Liver (tissue), 9 donors: ENCODE results near the gene CSPG5. TPM values are rescaled to one million over a fixed set of nuclear protein-coding genes. Genes with fewer than 3 reads are reported as not detected.

ENCODE experiments used
- DNase-seq: peaks from one replicate; pipeline ENCODE4 v3.0.0-alpha.2; 2017; ENCODE audit warnings: low spot score
- H3K27ac ChIP-seq, 2 donors: one replicate each; pipeline ENCODE4 v1.7.0; 2013; ENCODE audit warnings: inconsistent platforms in 2 of 2, low read length in 2 of 2, control low read depth in 1 of 2, low read depth in 1 of 2, mild to moderate bottlenecking in 1 of 2
- H3K27me3 ChIP-seq, 4 donors: one replicate each; pipeline versions ENCODE4 v1.6.1 to v1.7.0; 2013; ENCODE audit warnings: low read length in 3 of 4, inconsistent platforms in 1 of 4, mild to moderate bottlenecking in 1 of 4, moderate library complexity in 1 of 4; ENCODE audit not compliant: control insufficient read depth in 4 of 4, insufficient read depth in 4 of 4
- H3K36me3 ChIP-seq, 4 donors: one replicate each; pipeline versions ENCODE4 v1.6.1 to v1.7.0; 2013; ENCODE audit warnings: low read length in 3 of 4, mild to moderate bottlenecking in 3 of 4, low read depth in 1 of 4, moderate library complexity in 1 of 4; ENCODE audit not compliant: control insufficient read depth in 4 of 4, insufficient read depth in 3 of 4
- H3K4me1 ChIP-seq, 4 donors: one replicate each; pipeline versions ENCODE4 v1.6.1 to v1.7.0; 2013; ENCODE audit warnings: low read length in 3 of 4, mild to moderate bottlenecking in 3 of 4, moderate library complexity in 1 of 4; ENCODE audit not compliant: control insufficient read depth in 4 of 4, insufficient read depth in 4 of 4
- H3K4me3 ChIP-seq, 3 donors: one replicate each; pipeline versions ENCODE4 v1.6.1 to v1.7.0; 2013; ENCODE audit warnings: low read length in 3 of 3, control low read depth in 1 of 3, low read depth in 1 of 3, mild to moderate bottlenecking in 1 of 3
- H3K9ac ChIP-seq, 2 donors: one replicate each; pipeline ENCODE4 v1.7.0; 2013; ENCODE audit warnings: low read length in 2 of 2, mild to moderate bottlenecking in 2 of 2, moderate library complexity in 2 of 2, control low read depth in 1 of 2, low read depth in 1 of 2
- H3K9me3 ChIP-seq, 4 donors: one replicate each; pipeline versions ENCODE4 v1.6.1 to v1.7.0; 2013; ENCODE audit warnings: low read length in 3 of 4; ENCODE audit not compliant: control insufficient read depth in 4 of 4
- EGR1 ChIP-seq, 2 donors: IDR thresholded peaks; 2 replicates each; pipeline ENCODE4 v1.6.1; 2016 to 2018; ENCODE audit warnings: antibody characterized with exemption in 2 of 2, low read depth in 2 of 2
- FOXA1 ChIP-seq: IDR thresholded peaks from 2 replicates; pipeline ENCODE4 v1.6.1; 2016; ENCODE audit warnings: antibody characterized with exemption
- FOXA2 ChIP-seq: IDR thresholded peaks from 2 replicates; pipeline ENCODE4 v1.6.1; 2016; ENCODE audit warnings: antibody characterized with exemption
- GABPA ChIP-seq, 2 donors: IDR thresholded peaks in 1 of 2; conservative IDR thresholded peaks in 1 of 2; 2 replicates each; pipeline ENCODE4 v1.6.1; 2016; ENCODE audit warnings: antibody characterized with exemption in 2 of 2, mild to moderate bottlenecking in 1 of 2, moderate library complexity in 1 of 2
- HNF4A ChIP-seq, 2 donors: conservative IDR thresholded peaks; 2 replicates each; pipeline ENCODE4 v1.6.1; 2016; ENCODE audit warnings: antibody characterized with exemption in 2 of 2, mild to moderate bottlenecking in 2 of 2
- HNF4G ChIP-seq: IDR thresholded peaks from 2 replicates; pipeline ENCODE4 v1.6.1; 2016; ENCODE audit warnings: antibody characterized with exemption
- JUND ChIP-seq, 2 donors: IDR thresholded peaks; 2 replicates each; pipeline ENCODE4 v1.6.1; 2016; ENCODE audit warnings: antibody characterized with exemption in 2 of 2
- NR2F2 ChIP-seq: IDR thresholded peaks from 2 replicates; pipeline ENCODE4 v1.6.1; 2016; ENCODE audit warnings: antibody characterized with exemption
- RAD21 ChIP-seq, 2 donors: IDR thresholded peaks; 2 replicates each; pipeline ENCODE4 v1.6.1; 2016; ENCODE audit warnings: antibody characterized with exemption in 2 of 2, mild to moderate bottlenecking in 2 of 2
- RXRA ChIP-seq, 2 donors: IDR thresholded peaks; 2 replicates each; pipeline ENCODE4 v1.6.1; 2017 to 2018; ENCODE audit warnings: antibody characterized with exemption in 2 of 2, mild to moderate bottlenecking in 1 of 2
- SP1 ChIP-seq: IDR thresholded peaks from 2 replicates; pipeline ENCODE4 v1.6.1; 2018; ENCODE audit warnings: antibody characterized with exemption, mild to moderate bottlenecking
- TAF1 ChIP-seq: conservative IDR thresholded peaks from 2 replicates; pipeline ENCODE4 v1.6.1; 2016; ENCODE audit warnings: antibody characterized with exemption, mild to moderate bottlenecking
- YY1 ChIP-seq: IDR thresholded peaks from 2 replicates; pipeline ENCODE4 v1.6.1; 2016; ENCODE audit warnings: antibody characterized with exemption, mild to moderate bottlenecking
- WGBS: extraction: QIAGEN DNeasy Blood & Tissue Kit; methylation state at CpG from one replicate; pipeline ENCODE4 v1.1.7; 2013; 5-methylcytosine and 5-hydroxymethylcytosine counted together
- polyA plus RNA-seq, 2 donors: library from polyadenylated mRNA; stranded (reverse) in 1 of 2; unstranded in 1 of 2; fragments of 200-250 nt in 1 of 2; fragments of >200 nt in 1 of 2; fragmentation: Nextera tagmentation in 1 of 2; extraction: Ambion mirVana in 1 of 2; gene quantifications; one replicate each; pipeline versions ENCODE4 v1.2.1 to v1.2.3, GENCODE V29; 2013 to 2015
- total RNA-seq, 2 donors: library from RNA; depleted of rRNA; stranded (reverse); fragments of >200 nt; gene quantifications; one replicate each; pipeline ENCODE4 v1.2.3, GENCODE V29; 2014
- TF ChIP-seq, protein P1 (sequence below): IDR thresholded peaks from 2 replicates; pipeline ENCODE4 v1.6.1; 2016; ENCODE audit warnings: antibody characterized with exemption
- TF ChIP-seq, protein P2 (sequence below): fragments of 150-350 bp; IDR thresholded peaks from 2 replicates; pipeline ENCODE4 v1.5.1; 2017; ENCODE audit warnings: improper control_type of control experiment, low read depth, low read length; ENCODE audit not compliant: missing input control
- TF ChIP-seq, protein P3 (sequence below): IDR thresholded peaks from 2 replicates; pipeline ENCODE4 v1.6.1; 2016; ENCODE audit warnings: antibody characterized with exemption
- TF ChIP-seq, protein P4 (sequence below): IDR thresholded peaks from 2 replicates; pipeline ENCODE4 v1.6.1; 2016; ENCODE audit warnings: antibody characterized with exemption, mild to moderate bottlenecking
- TF ChIP-seq, protein P5 (sequence below): IDR thresholded peaks from 2 replicates; pipeline ENCODE4 v1.6.1; 2016; ENCODE audit warnings: antibody characterized with exemption
- donor health status: healthy.
- donor health status: healthy.
- donor health status: healthy.
- donor health status: healthy.
- donor health status: healthy.

CSPG5 gene
- total and polyA plus RNA-seq, 4 donors: 0.25 to 0.42 (median 0.33) TPM; not detected in 1

DNA sequence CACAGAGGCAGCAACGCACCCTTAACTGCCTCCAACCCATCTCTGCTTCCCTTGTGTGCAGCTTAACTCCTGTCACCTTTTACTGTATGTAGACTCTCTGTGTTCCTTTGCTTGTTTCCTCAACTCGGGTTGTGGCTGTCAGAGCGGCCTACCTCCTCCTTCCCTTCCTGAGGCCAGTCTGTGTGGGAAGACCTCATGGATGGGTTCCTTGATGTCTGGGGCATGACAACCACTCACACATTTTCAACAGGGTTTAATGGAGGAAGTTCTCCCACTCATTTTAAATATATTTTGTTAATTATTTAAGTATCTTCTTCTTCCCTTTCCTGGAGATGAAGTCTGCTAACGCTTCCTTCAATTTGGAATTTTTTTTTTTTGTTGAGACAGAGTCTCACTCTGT, 1.8 kb upstream of the CSPG5 start:
- TF ChIP-seq, protein P1, sequence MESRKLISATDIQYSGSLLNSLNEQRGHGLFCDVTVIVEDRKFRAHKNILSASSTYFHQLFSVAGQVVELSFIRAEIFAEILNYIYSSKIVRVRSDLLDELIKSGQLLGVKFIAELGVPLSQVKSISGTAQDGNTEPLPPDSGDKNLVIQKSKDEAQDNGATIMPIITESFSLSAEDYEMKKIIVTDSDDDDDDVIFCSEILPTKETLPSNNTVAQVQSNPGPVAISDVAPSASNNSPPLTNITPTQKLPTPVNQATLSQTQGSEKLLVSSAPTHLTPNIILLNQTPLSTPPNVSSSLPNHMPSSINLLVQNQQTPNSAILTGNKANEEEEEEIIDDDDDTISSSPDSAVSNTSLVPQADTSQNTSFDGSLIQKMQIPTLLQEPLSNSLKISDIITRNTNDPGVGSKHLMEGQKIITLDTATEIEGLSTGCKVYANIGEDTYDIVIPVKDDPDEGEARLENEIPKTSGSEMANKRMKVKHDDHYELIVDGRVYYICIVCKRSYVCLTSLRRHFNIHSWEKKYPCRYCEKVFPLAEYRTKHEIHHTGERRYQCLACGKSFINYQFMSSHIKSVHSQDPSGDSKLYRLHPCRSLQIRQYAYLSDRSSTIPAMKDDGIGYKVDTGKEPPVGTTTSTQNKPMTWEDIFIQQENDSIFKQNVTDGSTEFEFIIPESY: no peak
- TF ChIP-seq, protein P2, sequence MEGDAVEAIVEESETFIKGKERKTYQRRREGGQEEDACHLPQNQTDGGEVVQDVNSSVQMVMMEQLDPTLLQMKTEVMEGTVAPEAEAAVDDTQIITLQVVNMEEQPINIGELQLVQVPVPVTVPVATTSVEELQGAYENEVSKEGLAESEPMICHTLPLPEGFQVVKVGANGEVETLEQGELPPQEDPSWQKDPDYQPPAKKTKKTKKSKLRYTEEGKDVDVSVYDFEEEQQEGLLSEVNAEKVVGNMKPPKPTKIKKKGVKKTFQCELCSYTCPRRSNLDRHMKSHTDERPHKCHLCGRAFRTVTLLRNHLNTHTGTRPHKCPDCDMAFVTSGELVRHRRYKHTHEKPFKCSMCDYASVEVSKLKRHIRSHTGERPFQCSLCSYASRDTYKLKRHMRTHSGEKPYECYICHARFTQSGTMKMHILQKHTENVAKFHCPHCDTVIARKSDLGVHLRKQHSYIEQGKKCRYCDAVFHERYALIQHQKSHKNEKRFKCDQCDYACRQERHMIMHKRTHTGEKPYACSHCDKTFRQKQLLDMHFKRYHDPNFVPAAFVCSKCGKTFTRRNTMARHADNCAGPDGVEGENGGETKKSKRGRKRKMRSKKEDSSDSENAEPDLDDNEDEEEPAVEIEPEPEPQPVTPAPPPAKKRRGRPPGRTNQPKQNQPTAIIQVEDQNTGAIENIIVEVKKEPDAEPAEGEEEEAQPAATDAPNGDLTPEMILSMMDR: no peak
- TF ChIP-seq SP1: no peak
- TF ChIP-seq, protein P3, sequence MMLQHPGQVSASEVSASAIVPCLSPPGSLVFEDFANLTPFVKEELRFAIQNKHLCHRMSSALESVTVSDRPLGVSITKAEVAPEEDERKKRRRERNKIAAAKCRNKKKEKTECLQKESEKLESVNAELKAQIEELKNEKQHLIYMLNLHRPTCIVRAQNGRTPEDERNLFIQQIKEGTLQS: no peak
- no peak for TF ChIP-seq FOXA2
- no peak for TF ChIP-seq EGR1 (IDR thresholded peaks at IDR 0.05; ENCODE audit: low read depth in 2 of 2)
- no peak for TF ChIP-seq RXRA (IDR thresholded peaks at IDR 0.05)
- no peak for TF ChIP-seq NR2F2
- no peak for TF ChIP-seq HNF4G
- TF ChIP-seq HNF4A (conservative IDR thresholded peaks at IDR 0.05): no peak
- no peak for TF ChIP-seq GABPA (IDR thresholded peaks at IDR 0.05 in 1 of 2, conservative IDR thresholded peaks at IDR 0.05 in 1 of 2)
- TF ChIP-seq FOXA1: no peak
- TF ChIP-seq TAF1: no peak
- no peak for TF ChIP-seq JUND (IDR thresholded peaks at IDR 0.05)
- TF ChIP-seq, protein P4, sequence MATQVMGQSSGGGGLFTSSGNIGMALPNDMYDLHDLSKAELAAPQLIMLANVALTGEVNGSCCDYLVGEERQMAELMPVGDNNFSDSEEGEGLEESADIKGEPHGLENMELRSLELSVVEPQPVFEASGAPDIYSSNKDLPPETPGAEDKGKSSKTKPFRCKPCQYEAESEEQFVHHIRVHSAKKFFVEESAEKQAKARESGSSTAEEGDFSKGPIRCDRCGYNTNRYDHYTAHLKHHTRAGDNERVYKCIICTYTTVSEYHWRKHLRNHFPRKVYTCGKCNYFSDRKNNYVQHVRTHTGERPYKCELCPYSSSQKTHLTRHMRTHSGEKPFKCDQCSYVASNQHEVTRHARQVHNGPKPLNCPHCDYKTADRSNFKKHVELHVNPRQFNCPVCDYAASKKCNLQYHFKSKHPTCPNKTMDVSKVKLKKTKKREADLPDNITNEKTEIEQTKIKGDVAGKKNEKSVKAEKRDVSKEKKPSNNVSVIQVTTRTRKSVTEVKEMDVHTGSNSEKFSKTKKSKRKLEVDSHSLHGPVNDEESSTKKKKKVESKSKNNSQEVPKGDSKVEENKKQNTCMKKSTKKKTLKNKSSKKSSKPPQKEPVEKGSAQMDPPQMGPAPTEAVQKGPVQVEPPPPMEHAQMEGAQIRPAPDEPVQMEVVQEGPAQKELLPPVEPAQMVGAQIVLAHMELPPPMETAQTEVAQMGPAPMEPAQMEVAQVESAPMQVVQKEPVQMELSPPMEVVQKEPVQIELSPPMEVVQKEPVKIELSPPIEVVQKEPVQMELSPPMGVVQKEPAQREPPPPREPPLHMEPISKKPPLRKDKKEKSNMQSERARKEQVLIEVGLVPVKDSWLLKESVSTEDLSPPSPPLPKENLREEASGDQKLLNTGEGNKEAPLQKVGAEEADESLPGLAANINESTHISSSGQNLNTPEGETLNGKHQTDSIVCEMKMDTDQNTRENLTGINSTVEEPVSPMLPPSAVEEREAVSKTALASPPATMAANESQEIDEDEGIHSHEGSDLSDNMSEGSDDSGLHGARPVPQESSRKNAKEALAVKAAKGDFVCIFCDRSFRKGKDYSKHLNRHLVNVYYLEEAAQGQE: no peak
- TF ChIP-seq RAD21 (IDR thresholded peaks at IDR 0.05): no peak
- TF ChIP-seq YY1: no peak
- TF ChIP-seq, protein P5, sequence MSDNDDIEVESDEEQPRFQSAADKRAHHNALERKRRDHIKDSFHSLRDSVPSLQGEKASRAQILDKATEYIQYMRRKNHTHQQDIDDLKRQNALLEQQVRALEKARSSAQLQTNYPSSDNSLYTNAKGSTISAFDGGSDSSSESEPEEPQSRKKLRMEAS: no peak
- Histone ChIP-seq H3K27me3 (peaks cover 0 to 3% (median 0%) of the 10 kb centered on the region in 4 donors), H3K9me3 (no peaks in the 10 kb centered on the region), H3K9ac (no peak overlapping the region), H3K36me3 (peaks cover 0 to 3% (median under 1%) of the 10 kb centered on the region in 4 donors), H3K4me3 (no peak overlapping the region), H3K27ac (no peak overlapping the region), H3K4me1 (peaks cover 0 to 19% (median 14%) of the 10 kb centered on the region in 4 donors)
- no peak for DNase-seq
- whole genome bisulfite sequencing: 77% methylated on average over 4 of the region's 4 CpGs
